Measurements from ENCODE around the gene SNTG2.
"Not testable (repeated sequence)": the region's sequence is repeated elsewhere in the genome, so short reads cannot be mapped to it uniquely, and the experiment has no call there.

The SNTG2 gene

GRCh38 chr2:1192121-1192520 lies 241.5 kb downstream of the SNTG2 start:
- no peak for DNase-seq (ENCODE audit: low read depth)

- no peak for DNase-seq (ENCODE audit: low read depth)
Observed at GRCh38 chr2:1193801-1194200, 243.2 kb downstream of the SNTG2 start.

- DNase-seq (ENCODE audit: low read depth): no peak
Observed at GRCh38 chr2:1203772-1204171, 253.1 kb downstream of the SNTG2 start.

GRCh38 chr2:1205853-1206252 lies 255.2 kb downstream of the SNTG2 start:
- no peak for DNase-seq (ENCODE audit: low read depth)

GRCh38 chr2:1207962-1208510 lies 257.4 kb downstream of the SNTG2 start:
- no peak for DNase-seq (ENCODE audit: low read depth)

- no peak for DNase-seq (ENCODE audit: low read depth)
Observed at GRCh38 chr2:1208522-1208921, 257.9 kb downstream of the SNTG2 start.

GRCh38 chr2:1209246-1209645 lies 258.6 kb downstream of the SNTG2 start:
- no peak for DNase-seq (ENCODE audit: low read depth)

GRCh38 chr2:1209761-1210160 lies 259.1 kb downstream of the SNTG2 start:
- DNase-seq (ENCODE audit: low read depth): no peak

GRCh38 chr2:1210352-1210751 lies 259.7 kb downstream of the SNTG2 start:
- DNase-seq (ENCODE audit: low read depth): no peak

- no peak for DNase-seq (ENCODE audit: low read depth)
Observed at GRCh38 chr2:1219901-1220573, 269.4 kb downstream of the SNTG2 start.

- DNase-seq (ENCODE audit: low read depth): no peak
Observed at GRCh38 chr2:1222056-1222455, 271.4 kb downstream of the SNTG2 start.

- DNase-seq (ENCODE audit: low read depth): no peak
Observed at GRCh38 chr2:1223791-1224190, 273.1 kb downstream of the SNTG2 start.

GRCh38 chr2:1224901-1225300 lies 274.3 kb downstream of the SNTG2 start:
- DNase-seq (ENCODE audit: low read depth): no peak

- no peak for DNase-seq (ENCODE audit: low read depth)
Observed at GRCh38 chr2:1226766-1227165, 276.1 kb downstream of the SNTG2 start.

GRCh38 chr2:1227274-1227900 lies 276.7 kb downstream of the SNTG2 start:
- DNase-seq (ENCODE audit: low read depth): no peak

GRCh38 chr2:1229596-1229995 lies 278.9 kb downstream of the SNTG2 start:
- not testable (repeated sequence) for DNase-seq (ENCODE audit: low read depth)

- no peak for DNase-seq (ENCODE audit: low read depth)
Observed at GRCh38 chr2:1230155-1230893, 279.7 kb downstream of the SNTG2 start.

GRCh38 chr2:1231466-1232063 lies 280.9 kb downstream of the SNTG2 start:
- no peak for DNase-seq (ENCODE audit: low read depth)

- DNase-seq (ENCODE audit: low read depth): no peak
Observed at GRCh38 chr2:1233281-1233680, 282.6 kb downstream of the SNTG2 start.

- DNase-seq (ENCODE audit: low read depth): no peak
Observed at GRCh38 chr2:1234731-1235308, 284.2 kb downstream of the SNTG2 start.

GRCh38 chr2:1235806-1236205 lies 285.2 kb downstream of the SNTG2 start:
- no peak for DNase-seq (ENCODE audit: low read depth)

- DNase-seq (ENCODE audit: low read depth): no peak
Observed at GRCh38 chr2:1236606-1237005, 286.0 kb downstream of the SNTG2 start.
